Prostate gland (tissue), 2 donors: ENCODE measurements around the gene FOXRED2.

ENCODE experiments used
- CTCF ChIP-seq, 4 experiments: fragments of 200-600 bp in 2 of 4; fragments of 450-650 bp in 2 of 4; sonication (generic) in 2 of 4; IDR thresholded peaks; 1 replicate in 3 of 4; 2 replicates in 1 of 4; pipeline ENCODE4 v1.5.1; 2016 to 2019; ENCODE audit warnings: antibody characterized with exemption in 4 of 4, mild to moderate bottlenecking in 2 of 4, moderate library complexity in 2 of 4
- POLR2A ChIP-seq: fragments of 450-650 bp; IDR thresholded peaks from one replicate; pipeline ENCODE4 v1.6.1; 2016; ENCODE audit warnings: antibody characterized with exemption, mild to moderate bottlenecking

GRCh38 chr22:36507518-36508010, 724 bp upstream of the FOXRED2 start:
- TF ChIP-seq CTCF (IDR thresholded peaks at IDR 0.05) (no peak), POLR2A (no peak)
